ENCODE data around the gene PPP1R14D.

- no peak for TF ChIP-seq POLR2A (IDR thresholded peaks at IDR 0.05)
- TF ChIP-seq, protein P1, sequence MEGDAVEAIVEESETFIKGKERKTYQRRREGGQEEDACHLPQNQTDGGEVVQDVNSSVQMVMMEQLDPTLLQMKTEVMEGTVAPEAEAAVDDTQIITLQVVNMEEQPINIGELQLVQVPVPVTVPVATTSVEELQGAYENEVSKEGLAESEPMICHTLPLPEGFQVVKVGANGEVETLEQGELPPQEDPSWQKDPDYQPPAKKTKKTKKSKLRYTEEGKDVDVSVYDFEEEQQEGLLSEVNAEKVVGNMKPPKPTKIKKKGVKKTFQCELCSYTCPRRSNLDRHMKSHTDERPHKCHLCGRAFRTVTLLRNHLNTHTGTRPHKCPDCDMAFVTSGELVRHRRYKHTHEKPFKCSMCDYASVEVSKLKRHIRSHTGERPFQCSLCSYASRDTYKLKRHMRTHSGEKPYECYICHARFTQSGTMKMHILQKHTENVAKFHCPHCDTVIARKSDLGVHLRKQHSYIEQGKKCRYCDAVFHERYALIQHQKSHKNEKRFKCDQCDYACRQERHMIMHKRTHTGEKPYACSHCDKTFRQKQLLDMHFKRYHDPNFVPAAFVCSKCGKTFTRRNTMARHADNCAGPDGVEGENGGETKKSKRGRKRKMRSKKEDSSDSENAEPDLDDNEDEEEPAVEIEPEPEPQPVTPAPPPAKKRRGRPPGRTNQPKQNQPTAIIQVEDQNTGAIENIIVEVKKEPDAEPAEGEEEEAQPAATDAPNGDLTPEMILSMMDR (IDR thresholded peaks at IDR 0.05), result no peak
These were observed 2.0 kb downstream of the PPP1R14D start for GRCh38 chr15:40826423-40827075.
